Measurements from ENCODE around the gene ZBTB3. TPM values are rescaled to one million over a fixed set of nuclear protein-coding genes. Genes with fewer than 3 reads are reported as not detected.
A peak's percentile ranks its signal among the peaks of the same experiment; 100 is the strongest.

ZBTB3 gene
- total and polyA plus RNA-seq, 2 of the 13 experiments (the other 11 are each of a cell fraction or from before 2014, with no cell fraction given): 3.4 to 5.2 TPM

GRCh38 chr11:62727872-62728170 is 26.1 kb downstream of the ZBTB3 start (continued):
- TF ChIP-seq CSRNP2 (CRISPR knock-in tag; conservative IDR thresholded peaks at IDR 0.05; ENCODE audit: low read depth) (no peak), ZNF773 (CRISPR knock-in tag; IDR thresholded peaks at IDR 0.05; ENCODE audit: borderline replicate concordance) (no peak), PATZ1 (CRISPR knock-in tag; IDR thresholded peaks at IDR 0.05) (peak; percentile 4; the same call in 1 of the 2 replicates), ZNF34 (CRISPR knock-in tag; IDR thresholded peaks at IDR 0.05; ENCODE audit: borderline replicate concordance) (0 out of 2 replicates have a peak, but pooled peaks have one; percentile 2), ZFP36L1 (CRISPR knock-in tag; IDR thresholded peaks at IDR 0.05) (no peak), ZNF430 (CRISPR knock-in tag; IDR thresholded peaks at IDR 0.05) (peak; percentile 1; the same call in 1 of the 2 replicates), SOX13 (IDR thresholded peaks at IDR 0.05) (no peak), SOX13 (CRISPR knock-in tag; conservative IDR thresholded peaks at IDR 0.05 in 1 of 2, IDR thresholded peaks at IDR 0.05 in 1 of 2) (no peak), ZNF317 (CRISPR knock-in tag; IDR thresholded peaks at IDR 0.05) (no peak), ZBTB7B (CRISPR knock-in tag; IDR thresholded peaks at IDR 0.05) (0 out of 2 replicates have a peak, but pooled peaks have one; percentile 4), ELF3 (CRISPR knock-in tag; IDR thresholded peaks at IDR 0.05) (no peak), CEBPB (IDR thresholded peaks at IDR 0.05; ENCODE audit: borderline replicate concordance, low read depth, low read length) (0 out of 2 replicates have a peak, but pooled peaks have one; percentile 42)
- TF ChIP-seq, protein P1, sequence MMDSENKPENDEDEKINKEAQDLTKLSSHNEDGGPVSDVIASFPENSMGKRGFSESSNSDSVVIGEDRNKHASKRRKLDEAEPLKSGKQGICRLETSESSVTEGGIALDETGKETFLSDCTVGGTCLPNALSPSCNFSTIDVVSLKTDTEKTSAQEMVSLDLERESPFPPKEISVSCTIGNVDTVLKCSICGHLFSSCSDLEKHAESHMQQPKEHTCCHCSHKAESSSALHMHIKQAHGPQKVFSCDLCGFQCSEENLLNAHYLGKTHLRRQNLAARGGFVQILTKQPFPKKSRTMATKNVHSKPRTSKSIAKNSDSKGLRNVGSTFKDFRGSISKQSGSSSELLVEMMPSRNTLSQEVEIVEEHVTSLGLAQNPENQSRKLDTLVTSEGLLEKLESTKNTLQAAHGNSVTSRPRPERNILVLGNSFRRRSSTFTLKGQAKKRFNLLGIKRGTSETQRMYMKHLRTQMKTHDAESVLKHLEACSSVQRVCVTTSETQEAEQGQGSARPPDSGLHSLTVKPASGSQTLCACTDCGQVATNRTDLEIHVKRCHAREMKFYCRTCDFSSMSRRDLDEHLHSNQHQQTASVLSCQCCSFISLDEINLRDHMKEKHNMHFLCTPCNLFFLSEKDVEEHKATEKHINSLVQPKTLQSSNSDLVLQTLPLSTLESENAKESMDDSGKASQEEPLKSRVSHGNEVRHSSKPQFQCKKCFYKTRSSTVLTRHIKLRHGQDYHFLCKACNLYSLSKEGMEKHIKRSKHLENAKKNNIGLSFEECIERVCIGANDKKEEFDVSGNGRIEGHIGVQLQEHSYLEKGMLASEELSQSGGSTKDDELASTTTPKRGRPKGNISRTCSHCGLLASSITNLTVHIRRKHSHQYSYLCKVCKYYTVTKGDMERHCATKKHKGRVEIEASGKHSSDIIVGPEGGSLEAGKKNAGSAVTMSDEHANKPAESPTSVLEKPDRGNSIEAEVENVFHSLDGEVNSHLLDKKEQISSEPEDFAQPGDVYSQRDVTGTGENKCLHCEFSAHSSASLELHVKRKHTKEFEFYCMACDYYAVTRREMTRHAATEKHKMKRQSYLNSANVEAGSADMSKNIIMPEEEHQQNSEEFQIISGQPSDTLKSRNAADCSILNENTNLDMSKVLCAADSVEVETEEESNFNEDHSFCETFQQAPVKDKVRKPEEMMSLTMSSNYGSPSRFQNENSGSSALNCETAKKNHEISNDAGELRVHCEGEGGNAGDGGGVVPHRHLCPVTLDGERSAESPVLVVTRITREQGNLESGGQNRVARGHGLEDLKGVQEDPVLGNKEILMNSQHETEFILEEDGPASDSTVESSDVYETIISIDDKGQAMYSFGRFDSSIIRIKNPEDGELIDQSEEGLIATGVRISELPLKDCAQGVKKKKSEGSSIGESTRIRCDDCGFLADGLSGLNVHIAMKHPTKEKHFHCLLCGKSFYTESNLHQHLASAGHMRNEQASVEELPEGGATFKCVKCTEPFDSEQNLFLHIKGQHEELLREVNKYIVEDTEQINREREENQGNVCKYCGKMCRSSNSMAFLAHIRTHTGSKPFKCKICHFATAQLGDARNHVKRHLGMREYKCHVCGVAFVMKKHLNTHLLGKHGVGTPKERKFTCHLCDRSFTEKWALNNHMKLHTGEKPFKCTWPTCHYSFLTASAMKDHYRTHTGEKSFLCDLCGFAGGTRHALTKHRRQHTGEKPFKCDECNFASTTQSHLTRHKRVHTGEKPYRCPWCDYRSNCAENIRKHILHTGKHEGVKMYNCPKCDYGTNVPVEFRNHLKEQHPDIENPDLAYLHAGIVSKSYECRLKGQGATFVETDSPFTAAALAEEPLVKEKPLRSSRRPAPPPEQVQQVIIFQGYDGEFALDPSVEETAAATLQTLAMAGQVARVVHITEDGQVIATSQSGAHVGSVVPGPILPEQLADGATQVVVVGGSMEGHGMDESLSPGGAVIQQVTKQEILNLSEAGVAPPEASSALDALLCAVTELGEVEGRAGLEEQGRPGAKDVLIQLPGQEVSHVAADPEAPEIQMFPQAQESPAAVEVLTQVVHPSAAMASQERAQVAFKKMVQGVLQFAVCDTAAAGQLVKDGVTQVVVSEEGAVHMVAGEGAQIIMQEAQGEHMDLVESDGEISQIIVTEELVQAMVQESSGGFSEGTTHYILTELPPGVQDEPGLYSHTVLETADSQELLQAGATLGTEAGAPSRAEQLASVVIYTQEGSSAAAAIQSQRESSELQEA (CRISPR knock-in tag; IDR thresholded peaks at IDR 0.05; ENCODE audit: not compliant biosample characterization): no peak
- TF ChIP-seq, protein P2, sequence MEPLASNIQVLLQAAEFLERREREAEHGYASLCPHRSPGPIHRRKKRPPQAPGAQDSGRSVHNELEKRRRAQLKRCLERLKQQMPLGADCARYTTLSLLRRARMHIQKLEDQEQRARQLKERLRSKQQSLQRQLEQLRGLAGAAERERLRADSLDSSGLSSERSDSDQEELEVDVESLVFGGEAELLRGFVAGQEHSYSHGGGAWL (CRISPR knock-in tag; IDR thresholded peaks at IDR 0.05): no peak
